Left lung (tissue), 10 donors: Measurements from ENCODE around the gene PPP5C. TPM values are rescaled to one million over a fixed set of nuclear protein-coding genes. Genes with fewer than 3 reads are reported as not detected.

Experiments used
- ATAC-seq: fragments of 200-7000 bp; cut with Tn5 transposase; one replicate; pipeline ENCODE4 v1.9.1; 2020; ENCODE audit warnings: moderate library complexity
- DNase-seq, 4 donors: peaks; one replicate each; pipeline ENCODE4 v3.0.0-alpha.2; 2013 to 2020
- H3K27ac ChIP-seq, 2 donors: fragments of 200-600 bp; sonication (generic) in 1 of 2; one replicate each; pipeline versions ENCODE4 v1.5.0 to v1.8.0; 2020 to 2021
- H3K27me3 ChIP-seq, 2 donors: fragments of 200-600 bp; sonication (generic) in 1 of 2; one replicate each; pipeline versions ENCODE4 v1.5.0 to v1.8.0; 2020 to 2021
- H3K36me3 ChIP-seq, 2 donors: fragments of 200-600 bp; sonication (generic) in 1 of 2; one replicate each; pipeline versions ENCODE4 v1.5.0 to v1.8.0; 2020 to 2021
- H3K4me1 ChIP-seq, 2 donors: fragments of 200-600 bp; one replicate each; pipeline ENCODE4 v1.8.0; 2021
- H3K4me3 ChIP-seq, 2 donors: fragments of 200-600 bp; sonication (generic) in 1 of 2; one replicate each; pipeline versions ENCODE4 v1.5.0 to v1.8.0; 2020 to 2021; ENCODE audit warnings: mild to moderate bottlenecking in 1 of 2
- H3K9me3 ChIP-seq, 2 donors: fragments of 200-600 bp; sonication (generic) in 1 of 2; one replicate each; pipeline versions ENCODE4 v1.5.0 to v1.8.0; 2020 to 2021
- intact Hi-C, 2 donors: fragments of 100-400 bp; cut with DNase I; formaldehyde crosslinking; loops; one replicate each; pipeline versions ENCODE4 v1.11.2 to v1.14.2; 2022
- polyA plus RNA-seq, 6 donors: library from polyadenylated mRNA; unstranded; fragments of 120-200 nt; gene quantifications; one replicate each; pipeline ENCODE4 v1.2.1, GENCODE V29; 2013; ENCODE audit not compliant: insufficient read length in 6 of 6
- total RNA-seq, 2 donors: library from RNA; stranded (reverse); fragmentation: NEBNext Ultra II Directional; extraction: Animal tissue kit (Norgen Biotek cat#: 25700); gene quantifications; one replicate each; pipeline ENCODE4 v1.2.1, GENCODE V29; 2021
- TF ChIP-seq, protein P1 (sequence below), 2 donors: fragments of 200-600 bp; sonication (generic) in 1 of 2; IDR thresholded peaks; one replicate each; pipeline versions ENCODE4 v1.5.0 to v1.8.0; 2021; ENCODE audit warnings: antibody characterized with exemption in 2 of 2
- donor health status: DM: no; HTN: yes; CAD: no.
- donor health status: DM: no; HTN: no; CAD: no.

Gene PPP5C
- total and polyA plus RNA-seq, 8 donors, result 52.6 to 114 (median 98.3) TPM

DNA sequence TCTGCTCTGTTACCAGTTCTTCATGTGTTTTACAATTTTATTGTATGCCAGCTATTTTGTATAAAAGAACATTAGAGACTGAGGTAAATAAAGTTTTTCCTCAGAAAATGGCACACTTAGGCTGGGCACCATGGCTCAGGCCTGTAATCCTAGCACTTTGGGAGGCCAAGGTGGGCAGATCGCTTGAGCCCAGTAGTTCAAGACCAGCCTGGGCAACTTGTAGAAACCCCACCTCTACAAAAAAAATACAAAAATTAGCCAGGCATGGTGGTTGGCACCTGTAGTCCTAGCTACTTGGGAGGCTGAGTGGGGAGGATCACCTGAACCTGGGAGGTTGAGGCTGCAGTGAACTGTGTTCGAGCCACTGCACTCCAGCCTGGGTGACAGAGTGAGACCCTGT lies 34.5 kb downstream of the PPP5C start:
- Histone ChIP-seq H3K27ac (no peak overlapping the region), H3K36me3 (peaks cover 3 to 84% of the 10 kb centered on the region in 2 donors), H3K27me3 (no peaks in the 10 kb centered on the region), H3K4me1 (peaks cover 0 to 3% of the 10 kb centered on the region in 2 donors), H3K9me3 (no peaks in the 10 kb centered on the region), H3K4me3 (no peak overlapping the region)
- DNase-seq (no peak), ATAC-seq (no peak)
- TF ChIP-seq, protein P1, sequence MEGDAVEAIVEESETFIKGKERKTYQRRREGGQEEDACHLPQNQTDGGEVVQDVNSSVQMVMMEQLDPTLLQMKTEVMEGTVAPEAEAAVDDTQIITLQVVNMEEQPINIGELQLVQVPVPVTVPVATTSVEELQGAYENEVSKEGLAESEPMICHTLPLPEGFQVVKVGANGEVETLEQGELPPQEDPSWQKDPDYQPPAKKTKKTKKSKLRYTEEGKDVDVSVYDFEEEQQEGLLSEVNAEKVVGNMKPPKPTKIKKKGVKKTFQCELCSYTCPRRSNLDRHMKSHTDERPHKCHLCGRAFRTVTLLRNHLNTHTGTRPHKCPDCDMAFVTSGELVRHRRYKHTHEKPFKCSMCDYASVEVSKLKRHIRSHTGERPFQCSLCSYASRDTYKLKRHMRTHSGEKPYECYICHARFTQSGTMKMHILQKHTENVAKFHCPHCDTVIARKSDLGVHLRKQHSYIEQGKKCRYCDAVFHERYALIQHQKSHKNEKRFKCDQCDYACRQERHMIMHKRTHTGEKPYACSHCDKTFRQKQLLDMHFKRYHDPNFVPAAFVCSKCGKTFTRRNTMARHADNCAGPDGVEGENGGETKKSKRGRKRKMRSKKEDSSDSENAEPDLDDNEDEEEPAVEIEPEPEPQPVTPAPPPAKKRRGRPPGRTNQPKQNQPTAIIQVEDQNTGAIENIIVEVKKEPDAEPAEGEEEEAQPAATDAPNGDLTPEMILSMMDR (IDR thresholded peaks at IDR 0.05), result no peak
- intact Hi-C loops, result no loop called here

- H3K4me1 ChIP-seq, result peaks cover 0 to 3% of the 10 kb centered on the region in 2 donors
- H3K27ac ChIP-seq, result no peak overlapping the region
- peak in 1 of 4 donors; percentile 42 for DNase-seq
- peaks cover 3 to 84% of the 10 kb centered on the region in 2 donors for H3K36me3 ChIP-seq
- TF ChIP-seq, protein P1 (IDR thresholded peaks at IDR 0.05), result no peak
- H3K9me3 ChIP-seq, result no peaks in the 10 kb centered on the region
- no peak overlapping the region for H3K4me3 ChIP-seq
- intact Hi-C loops, result no loop called here
- no peaks in the 10 kb centered on the region for H3K27me3 ChIP-seq
- ATAC-seq, result no peak
Measured at GRCh38 chr19:46381756-46382345, 35.0 kb downstream of the PPP5C start.

DNA sequence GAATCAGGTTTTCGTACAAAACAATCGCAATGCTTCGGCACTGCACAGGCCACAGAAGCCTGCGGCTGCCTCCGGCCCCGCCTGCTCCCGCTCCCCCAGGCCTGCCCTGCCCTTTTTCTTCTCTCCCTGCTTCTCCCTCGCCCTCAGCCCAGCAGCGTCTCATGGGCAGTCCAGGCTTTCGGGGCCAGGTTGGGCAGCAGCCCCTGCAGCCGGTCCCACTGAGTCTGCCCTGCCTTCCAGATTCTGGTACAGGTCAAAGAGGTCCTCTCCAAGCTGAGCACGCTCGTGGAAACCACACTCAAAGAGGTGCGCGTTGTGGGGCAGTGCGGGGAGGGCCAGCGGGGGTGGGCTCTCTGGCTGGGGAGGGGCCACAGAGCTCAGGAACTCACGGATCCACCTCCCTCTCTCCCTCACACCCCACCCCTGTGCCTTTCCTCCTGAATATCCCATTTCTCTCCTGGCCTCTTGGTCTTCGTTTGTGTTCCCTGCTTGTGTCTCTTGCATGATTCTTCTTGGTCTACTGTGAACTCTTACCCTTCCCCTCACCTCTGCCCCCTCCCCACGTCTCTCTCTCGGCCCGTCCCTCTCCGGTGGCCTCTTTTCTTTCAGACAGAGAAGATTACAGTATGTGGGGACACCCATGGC lies 36.4 kb downstream of the PPP5C start:
- no peak for ATAC-seq
- H3K27ac ChIP-seq, result no peak overlapping the region
- H3K9me3 ChIP-seq, result no peaks in the 10 kb centered on the region
- no peaks in the 10 kb centered on the region for H3K4me1 ChIP-seq
- no peaks in the 10 kb centered on the region for H3K27me3 ChIP-seq
- TF ChIP-seq, protein P1 (IDR thresholded peaks at IDR 0.05), result no peak
- peaks cover 0 to 85% of the 10 kb centered on the region in 2 donors for H3K36me3 ChIP-seq
- DNase-seq, result peak in 1 of 4 donors; percentile 44
- no peak overlapping the region for H3K4me3 ChIP-seq
- intact Hi-C loops, result no loop called here

GRCh38 chr19:46383846-46384245 lies 37.0 kb downstream of the PPP5C start:
- no peak overlapping the region for H3K4me3 ChIP-seq
- ATAC-seq (no peak), DNase-seq (peak in 1 of 4 donors; percentile 51)
- intact Hi-C loops, result no loop called here
- no peaks in the 10 kb centered on the region for H3K27me3 ChIP-seq
- peaks cover 0 to 88% of the 10 kb centered on the region in 2 donors for H3K36me3 ChIP-seq
- H3K27ac ChIP-seq, result no peak overlapping the region
- TF ChIP-seq, protein P1 (IDR thresholded peaks at IDR 0.05), result no peak
- H3K9me3 ChIP-seq, result no peaks in the 10 kb centered on the region
- no peaks in the 10 kb centered on the region for H3K4me1 ChIP-seq

GRCh38 chr19:46384396-46384795 lies 37.5 kb downstream of the PPP5C start:
- H3K4me1 ChIP-seq, result no peaks in the 10 kb centered on the region
- no peaks in the 10 kb centered on the region for H3K9me3 ChIP-seq
- TF ChIP-seq, protein P1 (IDR thresholded peaks at IDR 0.05), result no peak
- no peaks in the 10 kb centered on the region for H3K27me3 ChIP-seq
- H3K4me3 ChIP-seq, result no peak overlapping the region
- peak in 1 of 4 donors; percentile 47 for DNase-seq
- H3K36me3 ChIP-seq, result peaks cover 0 to 87% of the 10 kb centered on the region in 2 donors
- no peak overlapping the region for H3K27ac ChIP-seq
- intact Hi-C loops, result no loop called here
- ATAC-seq, result no peak
